HEK293 (cell line): Measurements from ENCODE around the gene DUS3L.

Source experiments
- CTCF ChIA-PET: fragments of 350-600 bp; formaldehyde crosslinking; extraction: SDS; loops from one replicate; lab custom pipeline; 2021; ENCODE audit warnings: antibody characterized with exemption; lab: Yijun Ruan, JAX
- POLR2A ChIA-PET: fragments of 300-600 bp; formaldehyde crosslinking; extraction: SDS; loops from one replicate; lab custom pipeline; 2020; ENCODE audit warnings: antibody characterized with exemption, inconsistent platforms; lab: Yijun Ruan, JAX
- H3K27ac ChIP-seq: fragments of 200-500 bp; sonication (Bioruptor generic); 2 replicates; pipeline ENCODE4 v1.5.1; 2014; ENCODE audit warnings: low read depth, low read length, control low read depth, inconsistent platforms; ENCODE audit errors: extremely low read depth
- H3K36me3 ChIP-seq, 2 experiments: fragments of 200-500 bp in 1 of 2; sonication (Bioruptor generic) in 1 of 2; 1 replicate in 1 of 2; 2 replicates in 1 of 2; pipeline ENCODE4 v1.5.1; 2014 to 2017; ENCODE audit warnings: inconsistent platforms in 2 of 2, low read length in 2 of 2; ENCODE audit not compliant: control insufficient read depth in 2 of 2, insufficient read depth in 1 of 2
- H3K4me1 ChIP-seq: fragments of 200-500 bp; sonication (Bioruptor generic); 2 replicates; pipeline ENCODE4 v1.5.1; 2014; ENCODE audit warnings: mild to moderate bottlenecking, low read length, inconsistent platforms; ENCODE audit not compliant: control insufficient read depth, insufficient read depth
- H3K4me3 ChIP-seq: 2 replicates; pipeline ENCODE4 v1.5.1; 2011; ENCODE audit warnings: low read depth, mild to moderate bottlenecking, control low read depth, low read length, moderate library complexity
- H3K9me3 ChIP-seq: fragments of 200-500 bp; sonication (Bioruptor generic); 2 replicates; pipeline ENCODE4 v1.5.1; 2014; ENCODE audit warnings: low read depth, low read length, inconsistent platforms; ENCODE audit not compliant: control insufficient read depth, insufficient read depth
- OSR2 ChIP-seq: fragments of 450-650 bp; formaldehyde crosslinking; IDR thresholded peaks from 2 replicates; pipeline ENCODE4 v1.5.1; 2016; ENCODE audit warnings: missing biosample characterization, missing genetic modification characterization
- SCRT1 ChIP-seq: fragments of 450-650 bp; formaldehyde crosslinking; IDR thresholded peaks from 2 replicates; pipeline ENCODE4 v1.5.1; 2016; ENCODE audit warnings: missing biosample characterization, missing genetic modification characterization, borderline replicate concordance
- SCRT2 ChIP-seq: fragments of 450-650 bp; formaldehyde crosslinking; IDR thresholded peaks from 2 replicates; pipeline ENCODE4 v1.5.1; 2016; ENCODE audit warnings: missing biosample characterization, missing genetic modification characterization
- SP2 ChIP-seq: fragments of 450-650 bp; formaldehyde crosslinking; IDR thresholded peaks from 2 replicates; pipeline ENCODE4 v1.5.1; 2016; ENCODE audit warnings: missing biosample characterization, missing genetic modification characterization
- SP7 ChIP-seq: fragments of 450-650 bp; formaldehyde crosslinking; IDR thresholded peaks from 2 replicates; pipeline ENCODE4 v1.5.1; 2016; ENCODE audit warnings: missing biosample characterization, missing genetic modification characterization
- YY2 ChIP-seq: fragments of 450-650 bp; formaldehyde crosslinking; IDR thresholded peaks from 2 replicates; pipeline ENCODE4 v1.5.1; 2016; ENCODE audit warnings: missing biosample characterization, missing genetic modification characterization
- ZBTB48 ChIP-seq: fragments of 450-650 bp; formaldehyde crosslinking; IDR thresholded peaks from 2 replicates; pipeline ENCODE4 v1.5.1; 2016; ENCODE audit warnings: missing biosample characterization, missing genetic modification characterization
- ZBTB8A ChIP-seq: fragments of 450-650 bp; formaldehyde crosslinking; IDR thresholded peaks from 2 replicates; pipeline ENCODE4 v1.5.1; 2016; ENCODE audit warnings: missing biosample characterization, missing genetic modification characterization
- ZEB2 ChIP-seq: fragments of 450-650 bp; formaldehyde crosslinking; IDR thresholded peaks from 2 replicates; pipeline ENCODE4 v1.5.1; 2016; ENCODE audit warnings: missing biosample characterization, missing genetic modification characterization
- ZFHX2 ChIP-seq: fragments of 450-650 bp; formaldehyde crosslinking; conservative IDR thresholded peaks from 2 replicates; pipeline ENCODE4 v1.5.1; 2016; ENCODE audit warnings: missing biosample characterization, missing genetic modification characterization
- ZNF155 ChIP-seq: fragments of 450-650 bp; formaldehyde crosslinking; IDR thresholded peaks from 2 replicates; pipeline ENCODE4 v1.5.1; 2016; ENCODE audit warnings: missing biosample characterization, missing genetic modification characterization
- ZNF214 ChIP-seq: fragments of 450-650 bp; formaldehyde crosslinking; IDR thresholded peaks from 2 replicates; pipeline ENCODE4 v1.5.1; 2017; ENCODE audit warnings: missing biosample characterization, mild to moderate bottlenecking, missing genetic modification characterization, borderline replicate concordance
- TF ChIP-seq, protein P1 (sequence below): fragments of 450-650 bp; formaldehyde crosslinking; IDR thresholded peaks from 2 replicates; pipeline ENCODE4 v1.5.1; 2016; ENCODE audit warnings: missing biosample characterization, missing genetic modification characterization
- TF ChIP-seq, protein P2 (sequence below): fragments of 450-650 bp; formaldehyde crosslinking; IDR thresholded peaks from 2 replicates; pipeline ENCODE4 v1.5.1; 2016; ENCODE audit warnings: missing biosample characterization, missing genetic modification characterization
- TF ChIP-seq, protein P3 (sequence below): fragments of 450-650 bp; formaldehyde crosslinking; IDR thresholded peaks from 2 replicates; pipeline ENCODE4 v1.5.1; 2017; ENCODE audit warnings: missing biosample characterization, missing genetic modification characterization

DUS3L gene

DNA sequence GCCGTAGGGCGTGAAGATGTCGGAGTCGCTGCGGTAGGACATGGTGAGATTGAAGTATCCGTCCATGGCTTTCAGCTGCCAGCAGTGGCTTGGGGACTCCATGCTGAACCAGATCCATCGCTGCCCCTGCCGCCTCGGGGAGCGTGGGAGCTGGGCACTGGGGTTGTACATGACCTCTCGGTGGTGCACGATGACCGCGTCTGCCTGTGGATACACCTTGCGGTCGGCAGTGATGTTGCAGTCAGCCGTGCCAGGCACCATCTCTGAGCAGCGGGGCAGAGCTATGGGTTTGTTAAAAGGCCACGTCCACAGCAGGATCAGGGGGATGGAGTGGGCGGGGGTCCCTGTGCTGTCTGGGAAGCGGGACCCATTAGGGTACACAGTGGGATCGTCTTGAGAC, 41.1 kb upstream of the DUS3L start (continued):
- TF ChIP-seq, protein P1, sequence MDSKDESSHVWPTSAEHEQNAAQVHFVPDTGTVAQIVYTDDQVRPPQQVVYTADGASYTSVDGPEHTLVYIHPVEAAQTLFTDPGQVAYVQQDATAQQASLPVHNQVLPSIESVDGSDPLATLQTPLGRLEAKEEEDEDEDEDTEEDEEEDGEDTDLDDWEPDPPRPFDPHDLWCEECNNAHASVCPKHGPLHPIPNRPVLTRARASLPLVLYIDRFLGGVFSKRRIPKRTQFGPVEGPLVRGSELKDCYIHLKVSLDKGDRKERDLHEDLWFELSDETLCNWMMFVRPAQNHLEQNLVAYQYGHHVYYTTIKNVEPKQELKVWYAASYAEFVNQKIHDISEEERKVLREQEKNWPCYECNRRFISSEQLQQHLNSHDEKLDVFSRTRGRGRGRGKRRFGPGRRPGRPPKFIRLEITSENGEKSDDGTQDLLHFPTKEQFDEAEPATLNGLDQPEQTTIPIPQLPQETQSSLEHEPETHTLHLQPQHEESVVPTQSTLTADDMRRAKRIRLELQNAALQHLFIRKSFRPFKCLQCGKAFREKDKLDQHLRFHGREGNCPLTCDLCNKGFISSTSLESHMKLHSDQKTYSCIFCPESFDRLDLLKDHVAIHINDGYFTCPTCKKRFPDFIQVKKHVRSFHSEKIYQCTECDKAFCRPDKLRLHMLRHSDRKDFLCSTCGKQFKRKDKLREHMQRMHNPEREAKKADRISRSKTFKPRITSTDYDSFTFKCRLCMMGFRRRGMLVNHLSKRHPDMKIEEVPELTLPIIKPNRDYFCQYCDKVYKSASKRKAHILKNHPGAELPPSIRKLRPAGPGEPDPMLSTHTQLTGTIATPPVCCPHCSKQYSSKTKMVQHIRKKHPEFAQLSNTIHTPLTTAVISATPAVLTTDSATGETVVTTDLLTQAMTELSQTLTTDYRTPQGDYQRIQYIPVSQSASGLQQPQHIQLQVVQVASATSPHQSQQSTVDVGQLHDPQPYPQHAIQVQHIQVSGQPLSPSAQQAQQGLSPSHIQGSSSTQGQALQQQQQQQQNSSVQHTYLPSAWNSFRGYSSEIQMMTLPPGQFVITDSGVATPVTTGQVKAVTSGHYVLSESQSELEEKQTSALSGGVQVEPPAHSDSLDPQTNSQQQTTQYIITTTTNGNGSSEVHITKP: no peak
- no peak for TF ChIP-seq YY2
- no peak for TF ChIP-seq ZNF155
- TF ChIP-seq SP7 (tag by site-specific recombination): no peak
- no peak for TF ChIP-seq OSR2

DNA sequence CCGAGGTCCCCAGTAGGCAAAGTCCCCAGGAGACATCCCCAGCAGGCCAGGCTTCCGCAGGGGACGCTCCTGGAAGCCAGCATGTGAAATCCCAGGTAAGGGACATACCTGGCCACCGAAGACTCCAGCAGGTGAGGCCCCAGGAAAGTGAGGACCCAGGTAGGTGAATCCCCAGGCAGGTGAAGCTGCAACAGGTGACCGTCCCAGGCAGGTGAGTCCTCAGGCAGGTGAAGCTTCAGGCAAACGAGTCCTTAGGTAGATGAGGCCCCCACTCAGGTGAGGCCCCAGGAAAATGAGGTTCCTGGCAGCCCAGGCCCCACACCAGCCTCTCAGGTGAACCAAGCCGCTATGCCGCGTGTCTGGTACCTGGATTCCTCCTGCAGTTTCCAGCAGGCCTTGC, 40.2 kb upstream of the DUS3L start:
- POLR2A ChIA-PET: no interaction called here
- TF ChIP-seq SCRT1: peak; percentile 32; the same call in 1 of the 2 replicates
- TF ChIP-seq SCRT2 (tag by site-specific recombination): peak; percentile 90
- TF ChIP-seq, protein P2, sequence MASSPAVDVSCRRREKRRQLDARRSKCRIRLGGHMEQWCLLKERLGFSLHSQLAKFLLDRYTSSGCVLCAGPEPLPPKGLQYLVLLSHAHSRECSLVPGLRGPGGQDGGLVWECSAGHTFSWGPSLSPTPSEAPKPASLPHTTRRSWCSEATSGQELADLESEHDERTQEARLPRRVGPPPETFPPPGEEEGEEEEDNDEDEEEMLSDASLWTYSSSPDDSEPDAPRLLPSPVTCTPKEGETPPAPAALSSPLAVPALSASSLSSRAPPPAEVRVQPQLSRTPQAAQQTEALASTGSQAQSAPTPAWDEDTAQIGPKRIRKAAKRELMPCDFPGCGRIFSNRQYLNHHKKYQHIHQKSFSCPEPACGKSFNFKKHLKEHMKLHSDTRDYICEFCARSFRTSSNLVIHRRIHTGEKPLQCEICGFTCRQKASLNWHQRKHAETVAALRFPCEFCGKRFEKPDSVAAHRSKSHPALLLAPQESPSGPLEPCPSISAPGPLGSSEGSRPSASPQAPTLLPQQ: no peak
- peak; percentile 70 for TF ChIP-seq ZEB2
- TF ChIP-seq ZBTB48 (tag by site-specific recombination): no peak
- CTCF ChIA-PET: no interaction called here

DNA sequence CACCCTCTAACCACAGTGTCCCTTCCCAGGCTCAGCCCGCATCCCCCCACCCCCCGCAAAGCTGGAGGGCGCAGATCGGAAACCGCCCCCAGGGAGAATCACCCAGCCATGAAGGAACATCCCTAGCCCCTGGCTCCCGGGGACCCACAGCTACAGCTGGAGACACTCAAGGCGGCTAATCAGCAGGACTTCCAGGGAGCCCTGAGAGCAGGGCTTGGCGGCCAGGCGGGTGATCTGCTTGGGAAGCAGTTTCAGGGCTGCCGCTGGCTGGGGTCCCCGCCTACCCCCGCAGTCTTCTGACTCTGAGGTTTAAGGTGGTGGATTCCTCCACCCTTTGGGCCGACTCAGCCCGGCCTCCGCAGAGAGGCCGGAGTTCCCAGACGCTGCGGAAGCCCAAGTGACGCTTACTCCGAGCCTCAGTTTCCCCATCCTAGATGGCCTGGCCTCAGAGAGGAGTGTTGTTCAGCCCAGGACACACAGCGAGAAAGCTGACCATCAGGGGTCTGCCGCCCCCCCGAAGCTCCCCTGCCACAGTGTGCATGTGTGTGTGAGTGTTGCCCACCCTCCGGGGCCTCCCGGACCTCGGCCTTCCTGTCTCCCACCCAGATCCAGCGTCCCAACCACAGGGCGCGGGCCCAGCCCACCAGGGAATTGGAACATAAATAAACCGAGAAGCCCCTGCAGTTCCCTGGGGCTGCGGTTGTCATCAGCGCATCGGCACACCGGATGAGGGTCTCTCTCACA, 38.8 kb upstream of the DUS3L start:
- CTCF ChIA-PET: interaction anchor here (0.6 to 3.2 kb wide), 2 partner anchors 26 to 32 kb away, joined by 5 to 27 read pairs; partner anchors contain the start of gene NRTN
- Histone ChIP-seq H3K9me3 (no peaks in the 10 kb centered on the region), H3K27ac (no peak overlapping the region), H3K36me3 (no peaks in the 10 kb centered on the region), H3K4me1 (peaks cover 6% of the 10 kb centered on the region), H3K4me3 (no peak overlapping the region)
- TF ChIP-seq SP2 (tag by site-specific recombination) (0 out of 2 replicates have a peak, but pooled peaks have one; percentile 6), ZFHX2 (tag by site-specific recombination) (0 out of 2 replicates have a peak, but pooled peaks have one; percentile 2), ZBTB8A (tag by site-specific recombination) (0 out of 2 replicates have a peak, but pooled peaks have one; percentile 6), ZNF214 (tag by site-specific recombination) (no peak)
- TF ChIP-seq, protein P3, sequence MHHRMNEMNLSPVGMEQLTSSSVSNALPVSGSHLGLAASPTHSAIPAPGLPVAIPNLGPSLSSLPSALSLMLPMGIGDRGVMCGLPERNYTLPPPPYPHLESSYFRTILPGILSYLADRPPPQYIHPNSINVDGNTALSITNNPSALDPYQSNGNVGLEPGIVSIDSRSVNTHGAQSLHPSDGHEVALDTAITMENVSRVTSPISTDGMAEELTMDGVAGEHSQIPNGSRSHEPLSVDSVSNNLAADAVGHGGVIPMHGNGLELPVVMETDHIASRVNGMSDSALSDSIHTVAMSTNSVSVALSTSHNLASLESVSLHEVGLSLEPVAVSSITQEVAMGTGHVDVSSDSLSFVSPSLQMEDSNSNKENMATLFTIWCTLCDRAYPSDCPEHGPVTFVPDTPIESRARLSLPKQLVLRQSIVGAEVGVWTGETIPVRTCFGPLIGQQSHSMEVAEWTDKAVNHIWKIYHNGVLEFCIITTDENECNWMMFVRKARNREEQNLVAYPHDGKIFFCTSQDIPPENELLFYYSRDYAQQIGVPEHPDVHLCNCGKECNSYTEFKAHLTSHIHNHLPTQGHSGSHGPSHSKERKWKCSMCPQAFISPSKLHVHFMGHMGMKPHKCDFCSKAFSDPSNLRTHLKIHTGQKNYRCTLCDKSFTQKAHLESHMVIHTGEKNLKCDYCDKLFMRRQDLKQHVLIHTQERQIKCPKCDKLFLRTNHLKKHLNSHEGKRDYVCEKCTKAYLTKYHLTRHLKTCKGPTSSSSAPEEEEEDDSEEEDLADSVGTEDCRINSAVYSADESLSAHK (tag by site-specific recombination): 0 out of 2 replicates have a peak, but pooled peaks have one; percentile 37
- POLR2A ChIA-PET: interaction anchor here (1.0 kb wide), 1 partner anchor 17 kb away, joined by 8 read pairs; no protein-coding TSS in a partner anchor

More for the DNA sequence above, 40.2 kb upstream of the DUS3L start:
- Histone ChIP-seq H3K36me3 (no peaks in the 10 kb centered on the region), H3K9me3 (no peaks in the 10 kb centered on the region), H3K4me3 (no peak overlapping the region), H3K4me1 (peaks cover 6% of the 10 kb centered on the region), H3K27ac (no peak overlapping the region)
